C4-2B (cell line): Measurements from ENCODE around the gene SKAP2.

ENCODE experiments used
- H3K27ac ChIP-seq: fragments of 450-650 bp; 2 replicates; pipeline ENCODE4 v1.5.1; 2017
- CTCF ChIP-seq: fragments of 450-650 bp; conservative IDR thresholded peaks from 2 replicates; pipeline ENCODE4 v1.5.1; 2017; ENCODE audit warnings: mild to moderate bottlenecking
- ZFX ChIP-seq: fragments of 450-650 bp; IDR thresholded peaks from 2 replicates; pipeline ENCODE4 v1.6.1; 2017

The SKAP2 gene

DNA sequence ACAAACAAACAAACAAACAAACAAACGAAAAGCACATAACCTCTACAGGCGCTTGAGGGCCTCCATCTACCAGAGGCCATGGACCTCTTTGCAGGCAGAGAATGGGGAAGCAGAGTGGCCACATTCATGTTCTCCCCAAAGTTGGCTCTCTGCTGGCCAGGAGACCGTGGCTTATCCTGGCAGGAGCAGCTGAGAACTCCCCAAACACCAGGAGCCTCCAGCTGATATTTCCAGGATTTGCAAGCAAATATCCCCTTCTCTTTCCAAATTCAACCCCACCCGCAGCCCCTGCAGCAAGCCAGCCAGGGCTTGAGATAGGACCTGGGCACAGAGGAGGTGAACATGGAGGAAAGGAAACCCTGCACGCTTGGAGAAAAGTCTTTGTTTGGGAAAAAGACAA is 240.0 kb downstream of the SKAP2 start:
- TF ChIP-seq ZFX (no peak), CTCF (no peak)
- H3K27ac ChIP-seq = no peak overlapping the region

- TF ChIP-seq CTCF (no peak), ZFX (no peak)
- no peak overlapping the region for H3K27ac ChIP-seq
Measured at GRCh38 chr7:26620352-26620751, 244.0 kb downstream of the SKAP2 start.

GRCh38 chr7:26619348-26619984 is 244.9 kb downstream of the SKAP2 start:
- H3K27ac ChIP-seq = no peak overlapping the region
- TF ChIP-seq CTCF (no peak), ZFX (no peak)

GRCh38 chr7:26618898-26619297 is 245.5 kb downstream of the SKAP2 start:
- TF ChIP-seq CTCF (no peak), ZFX (no peak)

GRCh38 chr7:26618449-26618848 is 245.9 kb downstream of the SKAP2 start:
- TF ChIP-seq ZFX (no peak), CTCF (no peak)
- H3K27ac ChIP-seq = no peak overlapping the region

More at GRCh38 chr7:26618898-26619297, 245.5 kb downstream of the SKAP2 start:
- no peak overlapping the region for H3K27ac ChIP-seq
